Neural cell (in vitro differentiated cells): ENCODE data around the gene BLOC1S4. TPM values are rescaled to one million over a fixed set of nuclear protein-coding genes. Genes with fewer than 3 reads are reported as not detected.

Experiments used
- H2AFZ ChIP-seq: fragments of 200-600, 300-800 bp; sonication (generic), shearing (Covaris generic); 2 replicates; pipeline ENCODE4 v1.6.0; 2014; ENCODE audit warnings: low read depth, mild to moderate bottlenecking, antibody characterized with exemption, low read length, moderate library complexity
- H3F3A ChIP-seq: fragments of 200-600 bp; shearing (Covaris generic); 2 replicates; pipeline ENCODE4 v1.6.1; 2016; ENCODE audit warnings: mild to moderate bottlenecking, moderate library complexity, mixed read lengths, antibody characterized with exemption, low read length; ENCODE audit not compliant: insufficient read depth, poor library complexity, severe bottlenecking
- H3K27ac ChIP-seq: fragments of 200-600, 300-800 bp; sonication (generic), shearing (Covaris generic); 2 replicates; pipeline ENCODE4 v1.5.1; 2014; ENCODE audit warnings: mild to moderate bottlenecking, low read length, moderate library complexity
- H3K27me3 ChIP-seq: fragments of 300-800, 200-600 bp; sonication (generic), shearing (Covaris generic); 2 replicates; pipeline ENCODE4 v1.6.0; 2014; ENCODE audit warnings: mild to moderate bottlenecking, low read depth, low read length, moderate library complexity; ENCODE audit not compliant: insufficient read depth
- H3K36me3 ChIP-seq: fragments of 300-800, 200-600 bp; sonication (generic), shearing (Covaris generic); 2 replicates; pipeline ENCODE4 v1.5.1; 2014; ENCODE audit warnings: mild to moderate bottlenecking, antibody characterized with exemption, low read length, moderate library complexity; ENCODE audit not compliant: insufficient read depth
- H3K4me2 ChIP-seq: fragments of 300-800, 200-600 bp; sonication (generic), shearing (Covaris generic); 2 replicates; pipeline ENCODE4 v1.6.0; 2014; ENCODE audit warnings: mild to moderate bottlenecking, low read length
- H3K4me3 ChIP-seq: fragments of 300-800, 200-600 bp; sonication (generic), shearing (Covaris generic); 2 replicates; pipeline ENCODE4 v1.5.1; 2014; ENCODE audit warnings: mild to moderate bottlenecking, low read length, moderate library complexity
- H3K79me2 ChIP-seq: fragments of 200-600 bp; shearing (Covaris generic); replicated peaks from 2 replicates; pipeline ENCODE4 v1.6.0; 2014; ENCODE audit warnings: mild to moderate bottlenecking, low read length, moderate library complexity; ENCODE audit not compliant: insufficient read depth
- H3K9ac ChIP-seq: fragments of 300-800, 200-600 bp; sonication (generic), shearing (Covaris generic); 2 replicates; pipeline ENCODE4 v1.6.1; 2016; ENCODE audit warnings: mild to moderate bottlenecking, low read length, mixed read lengths
- H3K9me2 ChIP-seq: fragments of 200-600 bp; shearing (Covaris generic); 2 replicates; pipeline ENCODE4 v1.6.1; 2016; ENCODE audit warnings: mild to moderate bottlenecking, low read length, mixed read lengths; ENCODE audit not compliant: insufficient read depth
- H3K9me3 ChIP-seq: fragments of 200-600, 300-800 bp; sonication (generic), shearing (Covaris generic); 2 replicates; pipeline ENCODE4 v1.6.1; 2016; ENCODE audit warnings: mild to moderate bottlenecking, mixed run types, low read length, moderate library complexity, mixed read lengths
- H4K20me1 ChIP-seq: fragments of 200-600 bp; shearing (Covaris generic); 2 replicates; pipeline ENCODE4 v1.6.1; 2016; ENCODE audit warnings: mild to moderate bottlenecking, mixed run types; ENCODE audit not compliant: insufficient read depth
- EP300 ChIP-seq: fragments of 450-650 bp; conservative IDR thresholded peaks from 2 replicates; pipeline ENCODE4 v1.6.1; 2014; ENCODE audit warnings: antibody characterized with exemption, mild to moderate bottlenecking, moderate library complexity; ENCODE audit not compliant: poor library complexity, severe bottlenecking
- EZH2 ChIP-seq: fragments of 200-600, 300-800 bp; shearing (Covaris generic), sonication (generic); IDR thresholded peaks from 2 replicates; pipeline ENCODE4 v1.6.1; 2014; ENCODE audit warnings: antibody characterized with exemption, low read length, borderline replicate concordance, mild to moderate bottlenecking; ENCODE audit not compliant: insufficient read depth, poor library complexity, severe bottlenecking
- MXI1 ChIP-seq: fragments of 450-650 bp; conservative IDR thresholded peaks from 2 replicates; pipeline ENCODE4 v1.6.1; 2014; ENCODE audit warnings: antibody characterized with exemption, mild to moderate bottlenecking; ENCODE audit not compliant: poor library complexity, severe bottlenecking
- POLR2AphosphoS5 ChIP-seq: IDR thresholded peaks from 2 replicates; pipeline ENCODE4 v1.6.1; 2012
- RAD21 ChIP-seq: fragments of 450-650 bp; conservative IDR thresholded peaks from 2 replicates; pipeline ENCODE4 v1.6.1; 2014; ENCODE audit warnings: antibody characterized with exemption, mild to moderate bottlenecking, moderate library complexity
- SMC3 ChIP-seq: fragments of 450-650 bp; conservative IDR thresholded peaks from 2 replicates; pipeline ENCODE4 v1.6.1; 2014; ENCODE audit warnings: antibody characterized with exemption, mild to moderate bottlenecking, moderate library complexity; ENCODE audit not compliant: poor library complexity
- polyA plus RNA-seq: library from polyadenylated mRNA; depleted of rRNA; stranded (reverse); fragments of >200 nt; gene quantifications from 2 replicates; pipeline ENCODE4 v1.2.3, GENCODE V29; 2014
- TF ChIP-seq, protein P1 (sequence below): fragments of 450-650 bp; IDR thresholded peaks from 2 replicates; pipeline ENCODE4 v1.5.1; 2014; ENCODE audit warnings: antibody characterized with exemption, mild to moderate bottlenecking, moderate library complexity; ENCODE audit not compliant: poor library complexity, severe bottlenecking

Gene BLOC1S4
- polyA plus RNA-seq, 1 donor from 2014 or later: 21.2 TPM

DNA sequence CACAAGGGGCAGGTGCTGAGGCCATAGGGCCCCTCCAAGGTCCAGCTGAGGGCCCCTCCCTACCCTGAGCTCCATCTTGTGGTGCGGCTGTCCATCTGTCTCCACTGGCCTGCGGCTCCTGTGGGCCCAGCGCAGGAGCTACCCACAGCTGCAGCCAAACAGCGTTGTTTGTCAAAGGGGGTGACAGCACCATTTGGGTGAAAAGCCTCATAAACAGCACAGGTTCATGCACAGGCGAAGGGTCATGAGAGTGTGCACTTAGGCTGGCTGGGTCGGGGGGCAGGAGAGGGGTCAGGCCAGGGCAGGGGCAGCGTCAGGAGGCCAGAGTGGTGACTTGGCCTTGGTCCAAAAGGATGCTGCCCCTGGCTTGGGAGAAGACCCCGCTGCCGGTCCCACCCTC, 32.3 kb downstream of the BLOC1S4 start:
- no peaks in the 10 kb centered on the region for H3K27me3 ChIP-seq
- H3F3A ChIP-seq: no peaks in the 10 kb centered on the region
- H3K9me3 ChIP-seq: no peaks in the 10 kb centered on the region
- no peak for TF ChIP-seq EZH2
- H3K4me2 ChIP-seq: no peak overlapping the region
- no peak overlapping the region for H2AFZ ChIP-seq
- H4K20me1 ChIP-seq: no peaks in the 10 kb centered on the region
- no peak overlapping the region for H3K4me3 ChIP-seq
- no peaks in the 10 kb centered on the region for H3K9me2 ChIP-seq
- H3K36me3 ChIP-seq: no peaks in the 10 kb centered on the region
- no peaks in the 10 kb centered on the region for H3K79me2 ChIP-seq
- H3K9ac ChIP-seq: no peak overlapping the region
- no peak overlapping the region for H3K27ac ChIP-seq

DNA sequence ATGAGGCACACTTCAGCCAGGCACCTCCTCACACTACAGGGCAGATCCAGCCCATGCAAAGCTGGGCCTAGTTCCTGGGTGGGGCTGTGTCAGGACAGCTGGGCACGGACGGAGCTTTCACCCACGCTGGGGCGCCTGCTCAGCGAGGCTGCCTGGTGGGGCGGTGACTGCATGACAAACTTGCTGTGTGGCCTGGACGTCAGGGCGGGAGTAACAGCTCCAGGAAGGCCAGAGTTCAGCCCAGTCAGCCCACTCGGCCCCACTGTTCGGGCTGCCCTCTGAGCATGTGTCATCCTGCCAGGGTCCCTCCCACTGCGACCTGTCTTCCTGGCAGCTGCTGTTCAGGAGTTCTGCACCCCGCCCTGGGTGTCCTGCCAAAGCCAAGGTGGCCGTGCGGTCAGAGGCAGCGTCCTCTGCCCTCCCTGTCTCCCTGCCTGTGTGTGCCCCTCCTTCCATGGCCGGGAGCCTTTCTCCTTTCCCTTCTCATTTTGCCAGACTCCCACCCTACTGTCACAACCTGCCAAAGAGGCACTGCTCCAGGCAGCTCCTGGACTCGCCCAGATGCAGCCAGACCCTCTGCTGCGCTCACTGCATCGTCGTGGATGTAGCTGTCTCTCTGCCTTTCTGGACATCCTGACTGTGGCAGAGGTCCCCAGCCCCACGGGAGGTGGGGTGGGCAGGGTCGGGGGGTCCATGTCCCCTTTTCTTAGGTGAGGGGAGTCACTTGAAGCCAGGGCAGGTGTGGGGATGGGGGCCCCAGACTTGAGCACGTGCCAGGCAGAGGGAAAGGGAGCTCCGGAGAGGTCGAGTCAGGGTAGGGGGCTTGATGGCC, 33.6 kb downstream of the BLOC1S4 start:
- Histone ChIP-seq H3K9me3 (no peaks in the 10 kb centered on the region), H3K27me3 (no peaks in the 10 kb centered on the region), H3K36me3 (no peaks in the 10 kb centered on the region), H3K27ac (no peak overlapping the region), H3K4me2 (no peak overlapping the region), H3K4me3 (no peak overlapping the region), H3K79me2 (no peaks in the 10 kb centered on the region), H2AFZ (no peak overlapping the region), H3K9me2 (no peaks in the 10 kb centered on the region), H4K20me1 (no peaks in the 10 kb centered on the region), H3K9ac (no peak overlapping the region), H3F3A (no peaks in the 10 kb centered on the region)
- no peak for TF ChIP-seq RAD21
- TF ChIP-seq SMC3: no peak
- TF ChIP-seq, protein P1, sequence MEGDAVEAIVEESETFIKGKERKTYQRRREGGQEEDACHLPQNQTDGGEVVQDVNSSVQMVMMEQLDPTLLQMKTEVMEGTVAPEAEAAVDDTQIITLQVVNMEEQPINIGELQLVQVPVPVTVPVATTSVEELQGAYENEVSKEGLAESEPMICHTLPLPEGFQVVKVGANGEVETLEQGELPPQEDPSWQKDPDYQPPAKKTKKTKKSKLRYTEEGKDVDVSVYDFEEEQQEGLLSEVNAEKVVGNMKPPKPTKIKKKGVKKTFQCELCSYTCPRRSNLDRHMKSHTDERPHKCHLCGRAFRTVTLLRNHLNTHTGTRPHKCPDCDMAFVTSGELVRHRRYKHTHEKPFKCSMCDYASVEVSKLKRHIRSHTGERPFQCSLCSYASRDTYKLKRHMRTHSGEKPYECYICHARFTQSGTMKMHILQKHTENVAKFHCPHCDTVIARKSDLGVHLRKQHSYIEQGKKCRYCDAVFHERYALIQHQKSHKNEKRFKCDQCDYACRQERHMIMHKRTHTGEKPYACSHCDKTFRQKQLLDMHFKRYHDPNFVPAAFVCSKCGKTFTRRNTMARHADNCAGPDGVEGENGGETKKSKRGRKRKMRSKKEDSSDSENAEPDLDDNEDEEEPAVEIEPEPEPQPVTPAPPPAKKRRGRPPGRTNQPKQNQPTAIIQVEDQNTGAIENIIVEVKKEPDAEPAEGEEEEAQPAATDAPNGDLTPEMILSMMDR: no peak
- no peak for TF ChIP-seq MXI1
- no peak for TF ChIP-seq EP300

DNA sequence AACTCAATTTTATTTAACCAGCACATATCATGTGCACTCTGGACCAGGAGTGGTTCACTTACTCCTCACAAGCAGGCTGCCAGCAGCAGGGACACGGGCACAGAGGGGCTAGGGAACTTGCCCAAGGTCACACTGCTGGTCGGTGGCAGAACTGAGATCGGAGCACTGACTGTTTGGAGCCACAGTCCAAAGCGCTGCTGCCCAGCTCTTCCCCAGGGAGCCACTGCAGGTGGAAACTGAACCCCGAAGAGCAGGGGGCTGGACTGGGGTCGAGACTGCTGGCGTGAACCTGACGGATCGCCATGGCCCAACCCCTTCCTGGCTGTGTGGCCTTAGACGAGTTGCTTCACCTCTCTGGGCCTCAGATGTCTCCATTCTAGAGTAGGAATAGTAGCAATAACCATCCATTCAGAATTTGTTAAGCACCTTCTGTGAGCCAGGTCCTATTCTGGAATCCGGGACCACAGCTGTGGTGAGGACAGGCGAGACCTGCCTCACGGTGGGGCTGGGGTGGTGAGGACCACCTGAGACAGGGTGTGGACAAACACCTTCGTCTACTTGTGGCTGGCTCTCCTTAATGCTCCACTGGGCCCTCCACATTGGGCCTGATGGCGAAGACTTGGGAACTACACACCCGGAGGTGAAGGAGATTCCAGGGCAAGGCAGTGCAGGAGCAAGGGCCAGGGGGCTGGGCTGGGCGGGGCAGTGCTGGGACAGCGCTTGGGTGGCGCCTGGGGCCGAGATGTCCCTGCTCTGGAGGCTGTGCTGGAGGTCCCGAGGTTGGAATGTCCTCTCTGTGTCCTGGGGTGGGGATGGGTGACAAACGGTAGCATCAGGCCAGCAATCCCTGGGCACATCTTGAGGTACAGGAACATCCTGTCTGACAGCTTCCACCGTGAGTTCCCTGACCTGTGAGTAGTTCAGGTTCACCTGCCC, 34.6 kb downstream of the BLOC1S4 start:
- Histone ChIP-seq H3K9me3 (no peaks in the 10 kb centered on the region), H3K36me3 (no peaks in the 10 kb centered on the region), H3K9me2 (no peaks in the 10 kb centered on the region), H3K4me3 (no peak overlapping the region), H3F3A (no peaks in the 10 kb centered on the region), H3K27ac (no peak overlapping the region), H3K9ac (no peak overlapping the region), H4K20me1 (no peaks in the 10 kb centered on the region), H2AFZ (no peak overlapping the region), H3K4me2 (no peak overlapping the region), H3K79me2 (no peaks in the 10 kb centered on the region), H3K27me3 (no peaks in the 10 kb centered on the region)
- TF ChIP-seq MXI1: no peak
- no peak for TF ChIP-seq EZH2
- TF ChIP-seq EP300: no peak
- TF ChIP-seq, protein P1: no peak
- TF ChIP-seq RAD21: no peak
- no peak for TF ChIP-seq POLR2AphosphoS5
